Caco-2 (cell line): ENCODE data around the gene RSPO1. TPM values are rescaled to one million over a fixed set of nuclear protein-coding genes. Genes with fewer than 3 reads are reported as not detected.

Experiments used
- BruUV-seq: library from RNA; stranded (reverse); fragments of 400-500 nt; replicated peaks from 2 replicates; lab custom pipeline; 2021; lab: Mats Ljungman, UMichigan
- CTCF ChIA-PET: fragments of 300-600 bp; sonication (Branson Sonifier 250); formaldehyde crosslinking; loops from one replicate; lab custom pipeline; 2022; ENCODE audit warnings: antibody characterized with exemption; lab: Charles Lee
- POLR2A ChIA-PET: fragments of 300-600 bp; sonication (Branson Sonifier 250); formaldehyde crosslinking; loops from one replicate; lab custom pipeline; 2022; ENCODE audit warnings: antibody characterized with exemption; lab: Charles Lee
- DNase-seq, 2 experiments: peaks; one replicate each; pipeline versions ENCODE4 v3.0.0 to v3.0.0-alpha.2; 2020 to 2022
- H3K27me3 ChIP-seq: replicated peaks from 2 replicates; pipeline ENCODE4 v1.6.0; 2011; ENCODE audit warnings: low read length; ENCODE audit not compliant: control insufficient read depth, insufficient read depth
- H3K36me3 ChIP-seq: 2 replicates; pipeline ENCODE4 v1.5.1; 2011; ENCODE audit warnings: low read length; ENCODE audit not compliant: control insufficient read depth, insufficient read depth
- H3K4me1 ChIP-seq: fragments of 250-450 bp; sonication (Bioruptor Pico); 2 replicates; pipeline ENCODE4 v1.5.1; 2020; ENCODE audit warnings: mild to moderate bottlenecking
- H3K4me3 ChIP-seq: 2 replicates; pipeline ENCODE4 v1.5.1; 2011; ENCODE audit warnings: low read depth, mild to moderate bottlenecking, control low read depth, low read length
- H3K9me3 ChIP-seq: fragments of 250-450 bp; sonication (Bioruptor Pico); 2 replicates; pipeline ENCODE4 v1.5.1; 2020; ENCODE audit warnings: mild to moderate bottlenecking, moderate library complexity
- H3K27ac Mint-ChIP-seq: one replicate; pipeline ENCODE4 v1.8.0; 2022; ENCODE audit warnings: mixed read lengths; ENCODE audit not compliant: unreplicated experiment
- H3K27me3 Mint-ChIP-seq: one replicate; pipeline ENCODE4 v1.8.0; 2022; ENCODE audit warnings: mixed read lengths; ENCODE audit not compliant: insufficient read depth, unreplicated experiment
- H3K36me3 Mint-ChIP-seq: one replicate; pipeline ENCODE4 v1.8.0; 2022; ENCODE audit warnings: mild to moderate bottlenecking, mixed read lengths; ENCODE audit not compliant: insufficient read depth, unreplicated experiment
- H3K4me1 Mint-ChIP-seq: one replicate; pipeline ENCODE4 v1.8.0; 2022; ENCODE audit warnings: low read depth, mixed read lengths; ENCODE audit not compliant: unreplicated experiment
- H3K4me3 Mint-ChIP-seq: one replicate; pipeline ENCODE4 v1.8.0; 2022; ENCODE audit warnings: mild to moderate bottlenecking, moderate library complexity, mixed read lengths; ENCODE audit not compliant: unreplicated experiment
- H3K9me3 Mint-ChIP-seq: one replicate; pipeline ENCODE4 v1.8.0; 2022; ENCODE audit warnings: mixed read lengths; ENCODE audit not compliant: unreplicated experiment
- CTCF ChIP-seq, 2 experiments: fragments of 200-600 bp in 1 of 2; IDR thresholded peaks; 1 replicate in 1 of 2; 2 replicates in 1 of 2; pipeline versions ENCODE4 v1.5.1 to v1.8.0; 2011 to 2022; ENCODE audit warnings: antibody characterized with exemption in 1 of 2, control low read depth in 1 of 2, inconsistent platforms in 1 of 2, low read depth in 1 of 2, low read length in 1 of 2, mild to moderate bottlenecking in 1 of 2, moderate library complexity in 1 of 2; ENCODE audit not compliant: insufficient read depth in 1 of 2, severe bottlenecking in 1 of 2, unreplicated experiment in 1 of 2
- intact Hi-C: fragments of 100-400 bp; cut with micrococcal nuclease; formaldehyde crosslinking; loops from one replicate; pipeline ENCODE4 v1.10.0; 2022; ENCODE audit not compliant: unreplicated experiment
- total RNA-seq: library from RNA; stranded (reverse); gene quantifications from 2 replicates; pipeline ENCODE4 v1.2.3, GENCODE V29; 2022

RSPO1 gene
- total RNA-seq, 1 experiment from 2014 or later = not detected

- DNase-seq = no peak
- BruUV-seq = no TSS peak
- TF ChIP-seq CTCF (IDR thresholded peaks at IDR 0.05; ENCODE audit: insufficient read depth in 1 of 2, low read depth in 1 of 2, low read length in 1 of 2, severe bottlenecking in 1 of 2, unreplicated experiment in 1 of 2) = no peak
Measured at GRCh38 chr1:37605061-37605650, 29.5 kb downstream of the RSPO1 start.

GRCh38 chr1:37602750-37603694, 31.7 kb downstream of the RSPO1 start:
- POLR2A ChIA-PET = no interaction called here
- no peak overlapping the region for H3K4me3 ChIP-seq
- H3K9me3 ChIP-seq = no peaks in the 10 kb centered on the region
- H3K36me3 ChIP-seq = no peaks in the 10 kb centered on the region
- Mint-ChIP-seq H3K36me3 (no peaks in the 10 kb centered on the region), H3K9me3 (no peaks in the 10 kb centered on the region), H3K4me3 (no peak overlapping the region), H3K27me3 (no peaks in the 10 kb centered on the region), H3K4me1 (peaks cover 6% of the 10 kb centered on the region), H3K27ac (no peak overlapping the region)
- DNase-seq = peak; percentile 46 to 50
- no peaks in the 10 kb centered on the region for H3K27me3 ChIP-seq
- peak; percentile 52 to 74 for TF ChIP-seq CTCF (IDR thresholded peaks at IDR 0.05; ENCODE audit: insufficient read depth in 1 of 2, low read depth in 1 of 2, low read length in 1 of 2, severe bottlenecking in 1 of 2, unreplicated experiment in 1 of 2)
- CTCF ChIA-PET = interaction anchor here (0.7 to 2.4 kb wide), 10 partner anchors 9 to 325 kb away, joined by 3 to 9 read pairs (median 4); partner anchors contain the start of genes MTF1 and SNIP1
- H3K4me1 ChIP-seq = no peaks in the 10 kb centered on the region
- BruUV-seq = no TSS peak
- intact Hi-C loops = loop anchor here (1.0 kb wide), 1 partner anchor 79 kb away; no protein-coding TSS in a partner anchor

More at GRCh38 chr1:37605061-37605650, 29.5 kb downstream of the RSPO1 start:
- H3K36me3 Mint-ChIP-seq = no peaks in the 10 kb centered on the region
- Histone ChIP-seq H3K27me3 (no peaks in the 10 kb centered on the region), H3K4me3 (no peak overlapping the region), H3K9me3 (no peaks in the 10 kb centered on the region), H3K4me1 (no peaks in the 10 kb centered on the region), H3K36me3 (no peaks in the 10 kb centered on the region)
- no peak overlapping the region for H3K27ac Mint-ChIP-seq
- H3K27me3 Mint-ChIP-seq = no peaks in the 10 kb centered on the region
- H3K9me3 Mint-ChIP-seq = no peaks in the 10 kb centered on the region
- H3K4me1 Mint-ChIP-seq = peaks cover 6% of the 10 kb centered on the region
- intact Hi-C loops = no loop called here
- H3K4me3 Mint-ChIP-seq = no peak overlapping the region
- POLR2A ChIA-PET = no interaction called here
- CTCF ChIA-PET = no interaction called here

- intact Hi-C loops = no loop called here
Measured at GRCh38 chr1:37601441-37601840, 33.3 kb downstream of the RSPO1 start.

More at GRCh38 chr1:37601441-37601840, 33.3 kb downstream of the RSPO1 start:
- ChIA-PET POLR2A (no interaction called here), CTCF (no interaction called here)
- Histone ChIP-seq H3K4me1 (0 out of 2 replicates have a peak, but pooled peaks cover 2% of the 10 kb centered on the region), H3K9me3 (no peaks in the 10 kb centered on the region), H3K4me3 (no peak overlapping the region), H3K36me3 (no peaks in the 10 kb centered on the region), H3K27me3 (no peaks in the 10 kb centered on the region)
- Mint-ChIP-seq H3K27me3 (no peaks in the 10 kb centered on the region), H3K4me3 (no peak overlapping the region), H3K9me3 (no peaks in the 10 kb centered on the region), H3K4me1 (peaks cover 6% of the 10 kb centered on the region), H3K36me3 (no peaks in the 10 kb centered on the region), H3K27ac (no peak overlapping the region)
- no peak for TF ChIP-seq CTCF (IDR thresholded peaks at IDR 0.05; ENCODE audit: insufficient read depth in 1 of 2, low read depth in 1 of 2, low read length in 1 of 2, severe bottlenecking in 1 of 2, unreplicated experiment in 1 of 2)
- DNase-seq = no peak
- no TSS peak for BruUV-seq
